ENCODE measurements around the gene SHROOM3.

SHROOM3 gene

GRCh38 chr4:76792418-76792817 lies 357.4 kb downstream of the SHROOM3 start:
- peak; percentile 47 for FAIRE-seq

- peak; percentile 28 for FAIRE-seq
These were observed 360.2 kb downstream of the SHROOM3 start for GRCh38 chr4:76795243-76795642.

- FAIRE-seq: no peak
These were observed 364.1 kb downstream of the SHROOM3 start for GRCh38 chr4:76799140-76799539.

GRCh38 chr4:76799718-76800117 lies 364.7 kb downstream of the SHROOM3 start:
- no peak for FAIRE-seq

- no peak for FAIRE-seq
These were observed 365.9 kb downstream of the SHROOM3 start for GRCh38 chr4:76800902-76801301.

- no peak for FAIRE-seq
These were observed 366.7 kb downstream of the SHROOM3 start for GRCh38 chr4:76801621-76802235.

GRCh38 chr4:76802236-76803021 lies 367.4 kb downstream of the SHROOM3 start:
- FAIRE-seq: no peak

- FAIRE-seq: no peak
These were observed 368.5 kb downstream of the SHROOM3 start for GRCh38 chr4:76803522-76803921.

GRCh38 chr4:76804096-76804495 lies 369.1 kb downstream of the SHROOM3 start:
- FAIRE-seq: no peak

- FAIRE-seq: no peak
These were observed 371.3 kb downstream of the SHROOM3 start for GRCh38 chr4:76806346-76806745.

- no peak for FAIRE-seq
These were observed 371.7 kb downstream of the SHROOM3 start for GRCh38 chr4:76806757-76807156.

- no peak for FAIRE-seq
These were observed 374.7 kb downstream of the SHROOM3 start for GRCh38 chr4:76809594-76810305.

GRCh38 chr4:76811604-76812412 lies 376.8 kb downstream of the SHROOM3 start:
- FAIRE-seq: no peak

- FAIRE-seq: no peak
These were observed 378.0 kb downstream of the SHROOM3 start for GRCh38 chr4:76813070-76813469.

- no peak for FAIRE-seq
These were observed 386.6 kb downstream of the SHROOM3 start for GRCh38 chr4:76821641-76822040.

- FAIRE-seq: no peak
These were observed 387.3 kb downstream of the SHROOM3 start for GRCh38 chr4:76822303-76822702.

- no peak for FAIRE-seq
These were observed 388.5 kb downstream of the SHROOM3 start for GRCh38 chr4:76823495-76823894.

- no peak for FAIRE-seq
These were observed 395.6 kb downstream of the SHROOM3 start for GRCh38 chr4:76830612-76830963.

- FAIRE-seq: no peak
These were observed 396.1 kb downstream of the SHROOM3 start for GRCh38 chr4:76830964-76831703.

- FAIRE-seq: no peak
These were observed 396.8 kb downstream of the SHROOM3 start for GRCh38 chr4:76831711-76832373.

Measured in G401.6 (cell line).